HG03135 (cell line): ENCODE results near the gene MGA.
"Not testable (repeated sequence)": the region's sequence is repeated elsewhere in the genome, so short reads cannot be mapped to it uniquely, and the experiment has no call there.

Experiments
- ATAC-seq: cut with Tn5 transposase; IDR thresholded peaks from one replicate; pipeline ENCODE4 v1.9.1; 2021; ENCODE audit warnings: mild to moderate bottlenecking, moderate library complexity; ENCODE audit not compliant: unreplicated experiment

The MGA gene

GRCh38 chr15:41703120-41703519 is 42.9 kb downstream of the MGA start:
- no peak for ATAC-seq

- ATAC-seq = no peak
Measured at GRCh38 chr15:41713047-41713446, 52.8 kb downstream of the MGA start.

- ATAC-seq = no peak
Measured at GRCh38 chr15:41714291-41714690, 54.1 kb downstream of the MGA start.

- ATAC-seq = no peak
Measured at GRCh38 chr15:41716864-41717263, 56.7 kb downstream of the MGA start.

GRCh38 chr15:41727143-41727542 is 66.9 kb downstream of the MGA start:
- no peak for ATAC-seq

GRCh38 chr15:41728061-41728460 is 67.9 kb downstream of the MGA start:
- ATAC-seq = not testable (repeated sequence)

GRCh38 chr15:41730543-41730942 is 70.3 kb downstream of the MGA start:
- ATAC-seq = no peak

GRCh38 chr15:41732483-41732882 is 72.3 kb downstream of the MGA start:
- no peak for ATAC-seq

- ATAC-seq = no peak
Measured at GRCh38 chr15:41734079-41734478, 73.9 kb downstream of the MGA start.

- ATAC-seq = no peak
Measured at GRCh38 chr15:41735046-41735445, 74.8 kb downstream of the MGA start.

- ATAC-seq = not testable (repeated sequence)
Measured at GRCh38 chr15:41735492-41735891, 75.3 kb downstream of the MGA start.

- no peak for ATAC-seq
Measured at GRCh38 chr15:41746802-41747201, 86.6 kb downstream of the MGA start.

- ATAC-seq = no peak
Measured at GRCh38 chr15:41756198-41756597, 96.0 kb downstream of the MGA start.

GRCh38 chr15:41772720-41773331 is 112.6 kb downstream of the MGA start:
- ATAC-seq = no peak

- no peak for ATAC-seq
Measured at GRCh38 chr15:41773332-41773728, 113.1 kb downstream of the MGA start.

- ATAC-seq = no peak
Measured at GRCh38 chr15:41773729-41774061, 113.5 kb downstream of the MGA start.

- ATAC-seq = peak; percentile 76
Measured at GRCh38 chr15:41774062-41774881, 114.1 kb downstream of the MGA start, which contains the start of gene MAPKBP1. Gene MAPKBP1, plus strand, starts transcription at chr15:41774484. Its CDS starts 792 bp downstream, at chr15:41775276.

- peak; percentile 4 for ATAC-seq
Measured at GRCh38 chr15:41774882-41775417, 114.7 kb downstream of the MGA start.

GRCh38 chr15:41775651-41776050 is 115.4 kb downstream of the MGA start:
- ATAC-seq = no peak

- ATAC-seq = no peak
Measured at GRCh38 chr15:41777421-41777973, 117.3 kb downstream of the MGA start.

- ATAC-seq = no peak
Measured at GRCh38 chr15:41778521-41778920, 118.3 kb downstream of the MGA start.

- no peak for ATAC-seq
Measured at GRCh38 chr15:41779662-41780157, 119.5 kb downstream of the MGA start.
